ENCODE measurements around the gene NUCKS1.

NUCKS1 gene

DNA sequence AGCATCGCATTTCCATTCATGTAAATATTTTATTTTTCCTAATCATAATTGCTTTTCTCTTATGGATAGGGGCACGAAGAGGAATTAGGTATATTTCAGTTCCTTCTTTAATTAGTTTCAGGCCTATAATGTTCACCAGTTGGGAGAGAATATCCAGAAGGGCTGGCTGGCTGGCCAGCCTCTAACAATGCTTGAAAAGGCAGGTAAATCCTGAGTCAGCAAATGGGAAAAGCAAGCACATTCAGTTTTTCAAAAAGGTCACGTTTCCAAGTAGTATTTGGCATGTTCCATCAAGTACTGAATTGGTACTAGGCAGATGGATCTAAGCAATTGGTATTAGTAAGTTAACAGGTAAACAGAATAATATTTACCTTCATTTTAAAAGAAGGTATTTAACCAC lies 17.3 kb upstream of the NUCKS1 start:
- H3K9ac ChIP-seq (ENCODE audit: low read depth, low read length, poor library complexity, severe bottlenecking), result no peak overlapping the region
- H3K9me3 ChIP-seq (ENCODE audit: insufficient read depth, low read depth, low read length), result no peaks in the 10 kb centered on the region
- H3K9me2 ChIP-seq (replicated peaks; ENCODE audit: low read depth, low read length), result no peaks in the 10 kb centered on the region
- no peaks in the 10 kb centered on the region for H3K36me3 ChIP-seq (ENCODE audit: insufficient read depth, low read length)
- H3K4me2 ChIP-seq (ENCODE audit: low read depth, low read length, poor library complexity, severe bottlenecking), result no peak overlapping the region
- H3K4me3 ChIP-seq (ENCODE audit: low read length, poor library complexity, severe bottlenecking), result no peak overlapping the region
- H3F3A ChIP-seq (ENCODE audit: low read depth), result no peaks in the 10 kb centered on the region
- no peaks in the 10 kb centered on the region for H4K20me1 ChIP-seq (ENCODE audit: insufficient read depth, low read length, poor library complexity, severe bottlenecking)
- peaks cover 10% of the 10 kb centered on the region for H3K4me1 ChIP-seq (ENCODE audit: insufficient read depth, low read length, poor library complexity, severe bottlenecking)
- H2AFZ ChIP-seq (ENCODE audit: low read length), result no peak overlapping the region
- TF ChIP-seq CTCF (conservative IDR thresholded peaks at IDR 0.05; ENCODE audit: low read length), result no peak
- H3K79me2 ChIP-seq (ENCODE audit: insufficient read depth, low read length), result no peaks in the 10 kb centered on the region
- no peaks in the 10 kb centered on the region for H3K27me3 ChIP-seq (ENCODE audit: insufficient read depth, low read length, poor library complexity, severe bottlenecking)

DNA sequence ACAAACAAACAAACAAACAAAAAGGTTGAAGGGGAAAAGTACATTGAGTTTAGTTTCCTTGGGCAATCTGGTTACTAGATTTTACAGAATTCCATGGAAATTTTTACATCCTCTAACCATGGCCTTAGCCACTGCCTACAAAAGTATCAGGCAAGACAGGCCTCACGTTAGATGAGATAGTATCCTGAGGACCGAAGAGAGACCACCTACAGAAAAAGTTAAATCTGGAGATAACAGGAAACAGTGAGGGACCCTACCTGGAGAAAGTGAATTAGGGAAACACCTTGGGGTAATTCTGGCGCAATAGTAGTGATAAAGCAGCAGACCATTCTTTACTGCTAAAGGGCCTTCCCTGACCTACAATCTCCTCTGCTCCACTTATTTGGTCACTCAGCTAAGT lies 16.6 kb upstream of the NUCKS1 start:
- H3K4me2 ChIP-seq (ENCODE audit: low read depth, low read length, poor library complexity, severe bottlenecking), result no peak overlapping the region
- no peaks in the 10 kb centered on the region for H3K9me3 ChIP-seq (ENCODE audit: insufficient read depth, low read depth, low read length)
- no peaks in the 10 kb centered on the region for H3K27me3 ChIP-seq (ENCODE audit: insufficient read depth, low read length, poor library complexity, severe bottlenecking)
- no peak for TF ChIP-seq EZH2phosphoT487 (IDR thresholded peaks at IDR 0.05; ENCODE audit: borderline replicate concordance)
- no peak for TF ChIP-seq CTCF (conservative IDR thresholded peaks at IDR 0.05; ENCODE audit: low read length)
- no peak overlapping the region for H2AFZ ChIP-seq (ENCODE audit: low read length)
- H3K36me3 ChIP-seq (ENCODE audit: insufficient read depth, low read length), result no peaks in the 10 kb centered on the region
- H3K9me2 ChIP-seq (replicated peaks; ENCODE audit: low read depth, low read length), result no peaks in the 10 kb centered on the region
- no peak overlapping the region for H3K4me3 ChIP-seq (ENCODE audit: low read length, poor library complexity, severe bottlenecking)
- no peaks in the 10 kb centered on the region for H4K20me1 ChIP-seq (ENCODE audit: insufficient read depth, low read length, poor library complexity, severe bottlenecking)
- H3K9ac ChIP-seq (ENCODE audit: low read depth, low read length, poor library complexity, severe bottlenecking), result no peak overlapping the region
- no peaks in the 10 kb centered on the region for H3F3A ChIP-seq (ENCODE audit: low read depth)
- H3K4me1 ChIP-seq (ENCODE audit: insufficient read depth, low read length, poor library complexity, severe bottlenecking), result peaks cover 3% of the 10 kb centered on the region
- H3K79me2 ChIP-seq (ENCODE audit: insufficient read depth, low read length), result no peaks in the 10 kb centered on the region

- Histone ChIP-seq H3K4me2 (ENCODE audit: low read depth, low read length, poor library complexity, severe bottlenecking) (no peak overlapping the region), H2AFZ (ENCODE audit: low read length) (no peak overlapping the region), H3K9ac (ENCODE audit: low read depth, low read length, poor library complexity, severe bottlenecking) (no peak overlapping the region), H3F3A (ENCODE audit: low read depth) (no peaks in the 10 kb centered on the region), H3K4me1 (ENCODE audit: insufficient read depth, low read length, poor library complexity, severe bottlenecking) (no peaks in the 10 kb centered on the region), H3K9me3 (ENCODE audit: insufficient read depth, low read depth, low read length) (no peaks in the 10 kb centered on the region), H3K79me2 (ENCODE audit: insufficient read depth, low read length) (no peaks in the 10 kb centered on the region), H3K36me3 (ENCODE audit: insufficient read depth, low read length) (no peaks in the 10 kb centered on the region), H3K4me3 (ENCODE audit: low read length, poor library complexity, severe bottlenecking) (no peak overlapping the region), H3K9me2 (replicated peaks; ENCODE audit: low read depth, low read length) (no peaks in the 10 kb centered on the region), H3K27me3 (ENCODE audit: insufficient read depth, low read length, poor library complexity, severe bottlenecking) (no peaks in the 10 kb centered on the region), H4K20me1 (ENCODE audit: insufficient read depth, low read length, poor library complexity, severe bottlenecking) (no peaks in the 10 kb centered on the region)
- no peak for TF ChIP-seq EZH2phosphoT487 (IDR thresholded peaks at IDR 0.05; ENCODE audit: borderline replicate concordance)
- TF ChIP-seq CTCF (conservative IDR thresholded peaks at IDR 0.05; ENCODE audit: low read length), result no peak
Observed at GRCh38 chr1:205766038-205766437, 16.1 kb upstream of the NUCKS1 start.
